Measurements from ENCODE around the gene DNAH17.

The DNAH17 gene

GRCh38 chr17:78408476-78409050, 168.6 kb downstream of the DNAH17 start:
- DNase-seq = no peak

- DNase-seq = no peak
Measured at GRCh38 chr17:78407387-78408000, 169.7 kb downstream of the DNAH17 start.

GRCh38 chr17:78406920-78407319, 170.3 kb downstream of the DNAH17 start:
- no peak for DNase-seq

GRCh38 chr17:78406396-78406795, 170.8 kb downstream of the DNAH17 start:
- no peak for DNase-seq

- no peak for DNase-seq
Measured at GRCh38 chr17:78403822-78404221, 173.4 kb downstream of the DNAH17 start.

- DNase-seq = no peak
Measured at GRCh38 chr17:78401891-78402290, 175.3 kb downstream of the DNAH17 start.

- DNase-seq = no peak
Measured at GRCh38 chr17:78401246-78401645, 175.9 kb downstream of the DNAH17 start.

- DNase-seq = no peak
Measured at GRCh38 chr17:78400581-78401240, 176.5 kb downstream of the DNAH17 start.

GRCh38 chr17:78399693-78400144, 177.5 kb downstream of the DNAH17 start:
- no peak for DNase-seq

GRCh38 chr17:78399028-78399692, 178.0 kb downstream of the DNAH17 start:
- no peak for DNase-seq

GRCh38 chr17:78398390-78398789, 178.8 kb downstream of the DNAH17 start:
- no peak for DNase-seq

GRCh38 chr17:78397681-78398101, 179.5 kb downstream of the DNAH17 start:
- DNase-seq = no peak

- no peak for DNase-seq
Measured at GRCh38 chr17:78396441-78397337, 180.5 kb downstream of the DNAH17 start.

GRCh38 chr17:78395155-78395554, 182.0 kb downstream of the DNAH17 start:
- DNase-seq = no peak

- no peak for DNase-seq
Measured at GRCh38 chr17:78394209-78394608, 183.0 kb downstream of the DNAH17 start.

GRCh38 chr17:78393575-78393974, 183.6 kb downstream of the DNAH17 start:
- no peak for DNase-seq

GRCh38 chr17:78392295-78392694, 184.9 kb downstream of the DNAH17 start:
- DNase-seq = no peak

GRCh38 chr17:78391843-78392242, 185.4 kb downstream of the DNAH17 start:
- no peak for DNase-seq

- no peak for DNase-seq
Measured at GRCh38 chr17:78391051-78391431, 186.2 kb downstream of the DNAH17 start.

- DNase-seq = peak; percentile 95
Measured at GRCh38 chr17:78390241-78391050, 186.8 kb downstream of the DNAH17 start.

- no peak for DNase-seq
Measured at GRCh38 chr17:78387977-78388941, 188.9 kb downstream of the DNAH17 start.
